GM21619 (cell line): ENCODE results near the gene UFD1.

Source experiments
- ATAC-seq: cut with Tn5 transposase; IDR thresholded peaks from one replicate; pipeline ENCODE4 v1.9.1; 2021; ENCODE audit not compliant: unreplicated experiment

UFD1 gene

GRCh38 chr22:19473578-19473977, 5.4 kb downstream of the UFD1 start:
- no peak for ATAC-seq

- no peak for ATAC-seq
Measured at GRCh38 chr22:19472233-19472632, 6.8 kb downstream of the UFD1 start.

DNA sequence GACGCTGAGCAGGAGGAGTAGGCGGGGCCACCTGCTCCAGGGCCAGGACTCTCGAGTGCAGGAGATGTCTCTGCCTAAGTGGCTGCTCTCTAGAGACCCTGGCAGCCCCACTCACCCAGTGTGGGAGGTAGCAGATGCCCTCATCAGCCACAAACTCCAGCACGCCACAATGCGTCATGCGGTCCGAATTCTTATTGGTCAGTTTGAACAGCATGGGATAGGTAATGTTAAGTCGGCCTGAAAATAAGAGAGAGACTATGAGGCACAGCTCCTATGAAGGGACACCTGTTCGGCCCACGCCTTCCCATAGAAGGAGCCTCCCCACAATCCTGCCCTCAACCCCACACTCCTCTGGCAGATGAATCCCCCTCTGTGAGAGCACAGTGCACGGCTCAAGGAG, 7.4 kb downstream of the UFD1 start:
- no peak for ATAC-seq

GRCh38 chr22:19470010-19470409, 9.0 kb downstream of the UFD1 start:
- no peak for ATAC-seq

GRCh38 chr22:19469421-19469820, 9.6 kb downstream of the UFD1 start:
- no peak for ATAC-seq

GRCh38 chr22:19467912-19468311, 11.1 kb downstream of the UFD1 start:
- ATAC-seq, result no peak

DNA sequence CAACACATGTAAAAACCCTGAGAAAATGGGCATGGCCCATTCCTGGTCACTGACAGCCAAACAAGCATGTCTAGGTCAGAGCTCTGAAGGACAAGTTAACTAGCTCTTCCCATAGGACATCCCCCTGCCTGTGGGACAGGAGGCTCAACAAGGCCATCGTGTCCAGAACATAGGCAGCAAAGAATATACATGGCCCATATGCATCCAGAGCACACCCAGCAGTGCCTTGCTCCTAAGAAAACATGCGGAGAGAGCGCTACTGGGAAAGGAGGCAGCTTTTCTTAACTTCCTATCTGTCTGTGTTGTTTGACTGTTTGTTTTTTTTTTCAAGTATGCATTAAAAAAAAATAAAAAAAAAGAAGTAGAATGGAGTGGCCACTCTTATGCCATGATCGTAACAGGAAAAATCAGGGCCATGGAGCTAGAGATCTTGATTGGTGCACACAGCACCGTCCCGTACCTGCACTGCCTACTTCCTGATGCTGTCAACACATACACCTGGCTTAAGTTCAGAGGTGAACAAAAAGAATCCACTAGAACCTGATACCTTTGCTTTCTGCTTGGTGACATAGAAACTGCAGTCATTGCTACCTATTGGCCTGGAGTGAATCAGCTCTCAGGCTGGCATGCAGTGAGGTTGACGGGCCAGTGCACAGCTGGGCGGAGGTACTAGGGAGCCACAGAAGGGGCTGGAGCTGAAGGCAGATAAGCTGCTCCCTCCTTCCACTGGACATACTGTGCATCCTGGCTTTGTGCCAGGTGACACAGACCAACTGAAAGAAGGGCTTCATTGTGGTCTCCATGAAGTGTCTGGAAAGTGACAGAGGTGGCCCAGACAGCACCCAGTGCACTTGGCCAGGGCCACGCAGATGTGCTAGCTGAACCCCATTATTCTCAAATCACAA, 11.9 kb downstream of the UFD1 start:
- ATAC-seq, result no peak

GRCh38 chr22:19466126-19466716, 12.8 kb downstream of the UFD1 start:
- no peak for ATAC-seq

DNA sequence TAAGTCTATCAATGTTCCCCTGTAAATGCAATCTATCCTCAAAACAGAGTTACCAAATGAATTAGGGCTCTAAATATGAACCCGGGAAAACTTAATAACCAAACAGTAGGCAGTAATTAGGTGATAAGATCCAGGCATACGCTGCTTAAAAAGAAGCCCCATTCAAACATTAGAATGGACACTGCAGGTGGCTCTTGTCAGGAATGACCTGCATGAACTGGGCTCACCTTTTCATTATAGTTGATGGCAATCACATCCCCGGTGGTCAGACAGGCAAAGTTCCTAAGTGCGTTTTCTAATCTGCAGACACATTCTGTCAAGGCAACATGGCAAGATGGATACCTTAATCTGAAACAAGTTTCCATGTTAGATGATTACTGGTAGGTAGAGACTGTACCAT, 14.0 kb downstream of the UFD1 start:
- ATAC-seq, result no peak

- ATAC-seq, result no peak
Measured at GRCh38 chr22:19464546-19464945, 14.4 kb downstream of the UFD1 start.

GRCh38 chr22:19463491-19464469, 15.2 kb downstream of the UFD1 start:
- ATAC-seq, result no peak

GRCh38 chr22:19463008-19463407, 16.0 kb downstream of the UFD1 start:
- ATAC-seq, result no peak

DNA sequence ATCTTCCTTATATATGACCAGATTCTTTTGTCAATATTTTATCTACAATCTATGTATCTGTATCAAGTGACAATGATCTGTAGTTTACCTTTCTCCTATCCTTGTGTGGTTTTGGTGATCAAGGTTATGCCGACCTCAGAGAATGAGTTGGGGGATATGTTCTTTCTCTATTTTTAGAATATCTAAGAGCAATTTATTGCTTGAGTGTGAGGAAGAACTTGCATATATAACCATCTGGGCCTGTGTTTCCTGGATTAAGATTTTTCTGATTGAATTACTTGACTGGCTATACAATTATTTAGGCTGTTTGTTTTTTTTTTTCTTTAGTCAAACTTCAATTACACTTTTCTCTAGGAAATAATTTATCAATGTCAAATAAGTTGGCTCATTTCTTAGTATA, 17.5 kb downstream of the UFD1 start:
- ATAC-seq, result no peak

DNA sequence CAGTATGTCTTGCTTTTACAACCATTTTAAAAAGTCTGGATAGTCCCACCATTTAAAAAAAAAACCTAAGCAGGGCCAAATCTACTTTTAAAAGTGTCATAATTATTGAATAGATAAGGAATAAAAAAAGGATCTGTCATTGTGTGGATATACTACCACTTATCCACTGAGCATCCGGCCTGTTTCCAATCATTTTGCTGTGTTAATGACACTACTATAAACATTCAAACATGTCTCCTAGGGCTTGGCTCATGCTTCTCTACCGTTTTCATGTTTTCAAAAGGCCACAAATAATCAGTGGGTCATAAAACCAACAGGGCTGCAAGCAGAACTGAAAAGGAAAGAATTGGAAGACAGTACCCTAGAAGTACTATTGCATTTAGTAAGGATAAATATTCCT, 19.0 kb downstream of the UFD1 start:
- no peak for ATAC-seq

- no peak for ATAC-seq
Measured at GRCh38 chr22:19457828-19458428, 21.1 kb downstream of the UFD1 start.

DNA sequence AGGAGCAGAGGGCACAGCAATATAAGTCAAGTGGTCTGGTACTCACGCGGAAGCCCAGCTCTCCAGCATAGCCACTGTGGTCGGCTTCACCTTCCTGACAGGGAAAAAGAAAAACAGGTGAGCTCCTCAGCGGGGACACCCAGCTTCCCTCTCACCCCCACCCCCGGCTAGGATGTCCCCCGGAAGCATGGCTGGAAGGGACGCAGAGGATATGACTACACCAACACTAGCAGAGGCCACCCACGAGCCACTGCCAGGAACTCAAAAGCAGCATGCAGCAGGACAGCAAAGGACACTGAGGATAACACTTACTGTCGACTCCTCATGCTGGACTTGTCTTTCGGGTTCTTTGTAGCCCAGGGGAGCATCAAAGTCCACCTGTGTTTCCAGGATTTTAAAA, 22.5 kb downstream of the UFD1 start:
- ATAC-seq, result no peak

GRCh38 chr22:19455585-19456370, 23.2 kb downstream of the UFD1 start:
- no peak for ATAC-seq

GRCh38 chr22:19455033-19455432, 24.0 kb downstream of the UFD1 start:
- no peak for ATAC-seq

GRCh38 chr22:19454156-19454555, 24.8 kb downstream of the UFD1 start:
- ATAC-seq, result no peak

GRCh38 chr22:19453718-19454117, 25.3 kb downstream of the UFD1 start:
- ATAC-seq, result no peak
